CD14-positive monocyte (primary cell): ENCODE data around the gene LAX1. TPM values are rescaled to one million over a fixed set of nuclear protein-coding genes. Genes with fewer than 3 reads are reported as not detected.
"Not testable (repeated sequence)": the region's sequence is repeated elsewhere in the genome, so short reads cannot be mapped to it uniquely, and the experiment has no call there.

Source experiments
- DNase-seq, 3 donors: peaks; one replicate each; pipeline ENCODE4 v3.0.0-alpha.2; 2011 to 2022
- H2AFZ ChIP-seq: 2 replicates; pipeline ENCODE4 v1.6.0; 2012; ENCODE audit warnings: mild to moderate bottlenecking, low read depth, low read length, inconsistent platforms; ENCODE audit not compliant: insufficient read depth, poor library complexity, severe bottlenecking
- H3K27ac ChIP-seq, 2 donors: 1 replicate in 1 of 2; 2 replicates in 1 of 2; pipeline ENCODE4 v1.5.1; 2012 to 2013; ENCODE audit warnings: low read length in 2 of 2, control low read depth in 1 of 2, inconsistent platforms in 1 of 2, low read depth in 1 of 2, mild to moderate bottlenecking in 1 of 2
- H3K27me3 ChIP-seq, 2 donors: one replicate each; pipeline versions ENCODE4 v1.6.0 to v1.6.1; 2011 to 2013; ENCODE audit warnings: low read length in 2 of 2; ENCODE audit not compliant: control insufficient read depth in 2 of 2, insufficient read depth in 2 of 2
- H3K36me3 ChIP-seq, 2 donors: replicated peaks in 1 of 2; 1 replicate in 1 of 2; 2 replicates in 1 of 2; pipeline versions ENCODE4 v1.5.1 to v1.6.1; 2012 to 2013; ENCODE audit warnings: low read length in 2 of 2, control low read depth in 1 of 2, inconsistent platforms in 1 of 2, mild to moderate bottlenecking in 1 of 2; ENCODE audit not compliant: insufficient read depth in 2 of 2, control insufficient read depth in 1 of 2
- H3K4me1 ChIP-seq, 2 donors: 1 replicate in 1 of 2; 2 replicates in 1 of 2; pipeline versions ENCODE4 v1.5.1 to v1.6.1; 2012 to 2013; ENCODE audit warnings: low read length in 2 of 2, control low read depth in 1 of 2, inconsistent platforms in 1 of 2, mild to moderate bottlenecking in 1 of 2, moderate library complexity in 1 of 2; ENCODE audit not compliant: insufficient read depth in 2 of 2, control insufficient read depth in 1 of 2
- H3K4me2 ChIP-seq: replicated peaks from 2 replicates; pipeline ENCODE3; 2012; ENCODE audit warnings: low read length, moderate library complexity, mild to moderate bottlenecking; ENCODE audit not compliant: poor library complexity, severe bottlenecking; ENCODE audit errors: extremely low read depth
- H3K4me3 ChIP-seq, 3 experiments: fragments of 200-600 bp in 1 of 3; sonication (generic) in 1 of 3; replicated peaks in 1 of 3; 1 replicate in 2 of 3; 2 replicates in 1 of 3; pipeline ENCODE4 v1.5.1; 2011 to 2013; ENCODE audit warnings: low read length in 3 of 3, mild to moderate bottlenecking in 3 of 3, control low read depth in 2 of 3, low read depth in 2 of 3, inconsistent platforms in 1 of 3, moderate library complexity in 1 of 3
- H3K79me2 ChIP-seq: 2 replicates; pipeline ENCODE4 v1.6.0; 2012; ENCODE audit warnings: mild to moderate bottlenecking, control low read depth, inconsistent platforms, low read length, moderate library complexity; ENCODE audit not compliant: insufficient read depth
- H3K9ac ChIP-seq: 2 replicates; pipeline ENCODE4 v1.6.0; 2017; ENCODE audit warnings: low read length, mild to moderate bottlenecking; ENCODE audit not compliant: insufficient read depth, poor library complexity, severe bottlenecking
- H3K9me3 ChIP-seq, 2 donors: replicated peaks in 1 of 2; 1 replicate in 1 of 2; 2 replicates in 1 of 2; pipeline versions ENCODE4 v1.5.1 to v1.6.1; 2012 to 2013; ENCODE audit warnings: low read length in 2 of 2, control low read depth in 1 of 2; ENCODE audit not compliant: control insufficient read depth in 1 of 2, insufficient read depth in 1 of 2
- H4K20me1 ChIP-seq: 2 replicates; pipeline ENCODE4 v1.6.0; 2012; ENCODE audit warnings: mild to moderate bottlenecking, low read length, control low read depth, moderate library complexity; ENCODE audit not compliant: insufficient read depth
- H3K27ac Mint-ChIP-seq, 7 donors: one replicate each; pipeline ENCODE4 v1.8.0; 2020; ENCODE audit warnings: mild to moderate bottlenecking in 7 of 7, mixed read lengths in 7 of 7, moderate library complexity in 6 of 7, inconsistent platforms in 2 of 7
- H3K27me3 Mint-ChIP-seq, 3 donors: one replicate each; pipeline ENCODE4 v1.8.0; 2021 to 2022; ENCODE audit warnings: low read depth in 3 of 3, mild to moderate bottlenecking in 3 of 3, mixed read lengths in 3 of 3, moderate library complexity in 3 of 3, inconsistent platforms in 1 of 3
- H3K36me3 Mint-ChIP-seq, 2 donors: one replicate each; pipeline ENCODE4 v1.8.0; 2020; ENCODE audit warnings: mixed read lengths in 2 of 2, inconsistent platforms in 1 of 2, mild to moderate bottlenecking in 1 of 2
- H3K4me1 Mint-ChIP-seq: one replicate; pipeline ENCODE4 v1.8.0; 2020; ENCODE audit warnings: mild to moderate bottlenecking, mixed read lengths
- H3K4me3 Mint-ChIP-seq, 2 donors: one replicate each; pipeline ENCODE4 v1.8.0; 2020; ENCODE audit warnings: mild to moderate bottlenecking in 2 of 2, mixed read lengths in 2 of 2, moderate library complexity in 1 of 2
- H3K9me3 Mint-ChIP-seq, 7 donors: one replicate each; pipeline ENCODE4 v1.8.0; 2020 to 2022; ENCODE audit warnings: mixed read lengths in 7 of 7, mild to moderate bottlenecking in 6 of 7, moderate library complexity in 6 of 7, inconsistent platforms in 2 of 7
- WGBS: methylation state at CpG from one replicate; pipeline ENCODE4 v1.1.5; 2013; ENCODE audit warnings: missing lambda C conversion rate; ENCODE audit not compliant: insufficient coverage; 5-methylcytosine and 5-hydroxymethylcytosine counted together
- intact Hi-C, 2 donors: fragments of 100-400 bp; cut with micrococcal nuclease; formaldehyde crosslinking; loops; one replicate each; pipeline versions ENCODE4 v1.15.0 to v1.15.1; 2023
- polyA plus RNA-seq, 3 donors: library from polyadenylated mRNA; depleted of rRNA in 1 of 3; unstranded in 2 of 3; stranded (reverse) in 1 of 3; fragments of 300-500 nt in 2 of 3; fragments of >200 nt in 1 of 3; fragmentation: Illumina TruSeq in 2 of 3; gene quantifications; 1 replicate in 2 of 3; 2 replicates in 1 of 3; pipeline ENCODE4 v1.2.3, GENCODE V29; 2012 to 2021
- TF ChIP-seq, protein P1 (sequence below): fragments of 200-600 bp; IDR thresholded peaks from one replicate; pipeline ENCODE4 v1.8.0; 2022; ENCODE audit warnings: antibody characterized with exemption, mild to moderate bottlenecking

The LAX1 gene
- polyA plus RNA-seq, 3 donors = 0.07 TPM; not detected in 2

DNA sequence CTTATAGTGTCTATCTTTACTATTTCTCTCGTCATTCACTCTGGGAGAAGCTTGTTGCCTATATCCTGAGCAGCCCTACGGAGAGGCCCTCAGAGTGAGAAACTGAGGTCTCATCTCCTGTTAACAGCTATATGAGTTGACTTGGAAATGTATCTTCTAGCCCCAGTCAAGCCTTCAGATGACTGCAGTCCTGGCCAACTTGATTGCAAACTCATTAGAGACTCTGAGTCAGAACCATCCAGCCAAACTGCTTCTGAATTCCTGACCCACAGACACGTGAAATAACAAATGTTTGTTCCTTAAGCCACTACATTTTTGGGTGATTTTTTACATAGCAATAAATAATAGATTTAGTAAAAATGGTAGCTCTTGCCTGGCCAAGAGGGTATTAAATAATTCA lies 26.5 kb downstream of the LAX1 start:
- Mint-ChIP-seq H3K27ac (no peak overlapping the region), H3K27me3 (peaks cover 0 to 2% (median 0%) of the 10 kb centered on the region in 3 donors), H3K9me3 (no peaks in the 10 kb centered on the region), H3K4me1 (peaks cover 11% of the 10 kb centered on the region), H3K36me3 (no peaks in the 10 kb centered on the region), H3K4me3 (no peak overlapping the region)
- Histone ChIP-seq H3K27ac (no peak overlapping the region), H3K9me3 (no peaks in the 10 kb centered on the region), H3K36me3 (no peaks in the 10 kb centered on the region), H3K79me2 (peaks cover 10% of the 10 kb centered on the region), H3K27me3 (no peaks in the 10 kb centered on the region), H3K4me3 (no peak overlapping the region), H3K4me2 (no peak overlapping the region), H4K20me1 (peaks cover 6% of the 10 kb centered on the region), H3K4me1 (peaks cover 8 to 12% of the 10 kb centered on the region in 2 donors), H3K9ac (no peak overlapping the region), H2AFZ (no peak overlapping the region)
- DNase-seq = no peak
- 100% methylated on average over 1 of the region's 3 CpGs for WGBS
- intact Hi-C loops = loop anchor here in 1 of 2 donors (10.0 kb wide), 1 partner anchor 47 kb away; no protein-coding TSS in a partner anchor
- TF ChIP-seq, protein P1, sequence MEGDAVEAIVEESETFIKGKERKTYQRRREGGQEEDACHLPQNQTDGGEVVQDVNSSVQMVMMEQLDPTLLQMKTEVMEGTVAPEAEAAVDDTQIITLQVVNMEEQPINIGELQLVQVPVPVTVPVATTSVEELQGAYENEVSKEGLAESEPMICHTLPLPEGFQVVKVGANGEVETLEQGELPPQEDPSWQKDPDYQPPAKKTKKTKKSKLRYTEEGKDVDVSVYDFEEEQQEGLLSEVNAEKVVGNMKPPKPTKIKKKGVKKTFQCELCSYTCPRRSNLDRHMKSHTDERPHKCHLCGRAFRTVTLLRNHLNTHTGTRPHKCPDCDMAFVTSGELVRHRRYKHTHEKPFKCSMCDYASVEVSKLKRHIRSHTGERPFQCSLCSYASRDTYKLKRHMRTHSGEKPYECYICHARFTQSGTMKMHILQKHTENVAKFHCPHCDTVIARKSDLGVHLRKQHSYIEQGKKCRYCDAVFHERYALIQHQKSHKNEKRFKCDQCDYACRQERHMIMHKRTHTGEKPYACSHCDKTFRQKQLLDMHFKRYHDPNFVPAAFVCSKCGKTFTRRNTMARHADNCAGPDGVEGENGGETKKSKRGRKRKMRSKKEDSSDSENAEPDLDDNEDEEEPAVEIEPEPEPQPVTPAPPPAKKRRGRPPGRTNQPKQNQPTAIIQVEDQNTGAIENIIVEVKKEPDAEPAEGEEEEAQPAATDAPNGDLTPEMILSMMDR = no peak

- TF ChIP-seq, protein P1 = no peak
- Histone ChIP-seq H3K4me3 (no peak overlapping the region), H3K4me1 (peaks cover 15 to 22% of the 10 kb centered on the region in 2 donors), H4K20me1 (peaks cover 16% of the 10 kb centered on the region), H3K4me2 (no peak overlapping the region), H3K79me2 (peaks cover 19% of the 10 kb centered on the region), H2AFZ (no peak overlapping the region), H3K27me3 (no peaks in the 10 kb centered on the region), H3K9me3 (no peaks in the 10 kb centered on the region), H3K36me3 (peaks cover 0 to 6% of the 10 kb centered on the region in 2 donors), H3K9ac (no peak overlapping the region), H3K27ac (no peak overlapping the region)
- no peak overlapping the region for H3K27ac Mint-ChIP-seq
- H3K4me3 Mint-ChIP-seq = no peak overlapping the region
- intact Hi-C loops = loop anchor here in 1 of 2 donors (10.0 kb wide), 1 partner anchor 48 kb away; no protein-coding TSS in a partner anchor
- H3K36me3 Mint-ChIP-seq = peaks cover 4 to 7% of the 10 kb centered on the region in 2 donors
- H3K9me3 Mint-ChIP-seq = no peaks in the 10 kb centered on the region
- 96% methylated on average over 2 of the region's 2 CpGs for WGBS
- H3K27me3 Mint-ChIP-seq = peaks cover 0 to 2% (median 0%) of the 10 kb centered on the region in 3 donors
- peaks cover 19% of the 10 kb centered on the region for H3K4me1 Mint-ChIP-seq
- DNase-seq = no peak
Measured at GRCh38 chr1:203792486-203792885, 27.5 kb downstream of the LAX1 start.

DNA sequence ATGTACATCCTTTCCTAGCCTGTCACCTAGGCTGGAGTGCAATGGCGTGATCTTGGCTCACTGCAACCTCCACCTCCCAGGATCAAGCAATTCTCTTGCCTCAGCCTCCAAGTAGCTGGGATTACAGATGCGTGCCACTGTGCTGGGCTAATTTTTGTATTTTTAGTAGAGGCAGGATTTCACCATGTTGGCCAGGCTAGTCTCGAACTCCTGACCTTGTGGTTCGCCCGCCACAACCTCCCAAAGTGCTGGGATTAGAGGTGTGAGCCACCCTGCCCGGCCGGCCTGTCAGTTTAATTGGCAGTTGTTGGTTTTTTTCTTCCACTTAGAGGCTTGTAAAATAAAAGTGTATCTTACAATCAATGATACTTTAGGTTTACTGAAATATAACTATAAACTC lies 28.6 kb downstream of the LAX1 start:
- Histone ChIP-seq H3K36me3 (peaks cover 4 to 17% of the 10 kb centered on the region in 2 donors), H4K20me1 (peaks cover 27% of the 10 kb centered on the region), H3K4me1 (peaks cover 15 to 26% of the 10 kb centered on the region in 2 donors), H3K79me2 (peaks cover 30% of the 10 kb centered on the region)
- not testable (repeated sequence) for H3K9ac ChIP-seq, H2AFZ ChIP-seq, H3K27me3 Mint-ChIP-seq, H3K27ac ChIP-seq, H3K4me3 ChIP-seq, DNase-seq, H3K27me3 ChIP-seq, H3K4me2 ChIP-seq, H3K9me3 Mint-ChIP-seq, H3K4me3 Mint-ChIP-seq, H3K9me3 ChIP-seq
- intact Hi-C loops = loop anchor here in 1 of 2 donors (10.0 kb wide), 1 partner anchor 49 kb away; no protein-coding TSS in a partner anchor
- Mint-ChIP-seq H3K36me3 (peaks cover 13 to 16% of the 10 kb centered on the region in 2 donors), H3K4me1 (peaks cover 25% of the 10 kb centered on the region), H3K27ac (peak overlapping the region in 1 of 7 donors; percentile 96)
- WGBS = 92% methylated on average over 2 of the region's 7 CpGs
